Pancreas (tissue), 10 donors: ENCODE measurements around the gene LRRC4. TPM values are rescaled to one million over a fixed set of nuclear protein-coding genes. Genes with fewer than 3 reads are reported as not detected.

ENCODE experiments used
- ATAC-seq, 4 donors: fragments of 200-7000 bp; cut with Tn5 transposase; one replicate each; pipeline versions ENCODE4 v1.8.0 to v1.9.1; 2020; ENCODE audit warnings: mild to moderate bottlenecking in 4 of 4, moderate library complexity in 4 of 4
- DNase-seq, 6 donors: peaks; one replicate each; pipeline ENCODE4 v3.0.0-alpha.2; 2020
- FAIRE-seq: peaks from 2 replicates; lab custom pipeline; 2012; peaks lifted over from hg19 to GRCh38; lab: Jason Lieb, UNC
- H3K27ac ChIP-seq, 4 donors: fragments of 200-600 bp; sonication (generic); 1 replicate in 3 of 4; 2 replicates in 1 of 4; pipeline versions ENCODE4 v1.5.0 to v1.8.0; 2020
- H3K27me3 ChIP-seq, 4 donors: fragments of 200-600 bp; one replicate each; pipeline ENCODE4 v1.8.0; 2021
- H3K36me3 ChIP-seq, 3 donors: fragments of 200-600 bp; sonication (generic) in 1 of 3; one replicate each; pipeline versions ENCODE4 v1.5.0 to v1.8.0; 2020 to 2021
- H3K4me1 ChIP-seq, 3 donors: fragments of 200-600 bp; one replicate each; pipeline ENCODE4 v1.8.0; 2021
- H3K4me3 ChIP-seq, 4 donors: fragments of 200-600 bp; sonication (generic) in 2 of 4; one replicate each; pipeline versions ENCODE4 v1.5.0 to v1.8.0; 2020 to 2021
- H3K9me3 ChIP-seq, 4 donors: fragments of 200-600 bp; one replicate each; pipeline ENCODE4 v1.8.0; 2021
- WGBS, 2 donors: extraction: QIAGEN DNeasy Blood & Tissue Kit; methylation state at CpG; one replicate each; pipeline ENCODE4 v1.1.7; 2013; 5-methylcytosine and 5-hydroxymethylcytosine counted together
- intact Hi-C, 3 donors: fragments of 100-400 bp; cut with DNase I; formaldehyde crosslinking; loops; one replicate each; pipeline versions ENCODE4 v1.11.1 to v1.14.2; 2022
- polyA plus RNA-seq, 2 donors: library from polyadenylated mRNA; stranded (reverse); fragments of 200-250 nt; gene quantifications; one replicate each; pipeline ENCODE4 v1.2.3, GENCODE V29; 2013
- total RNA-seq, 6 donors: library from RNA; stranded (reverse); fragmentation: NEBNext Ultra II Directional in 4 of 6; extraction: Animal tissue kit (Norgen Biotek cat#: 25700) in 4 of 6; gene quantifications; one replicate each; pipeline versions ENCODE4 v1.2.1 to v1.2.4, GENCODE V29; 2021 to 2023
- TF ChIP-seq, protein P1 (sequence below), 4 donors: fragments of 200-600 bp; sonication (generic) in 3 of 4; IDR thresholded peaks; one replicate each; pipeline versions ENCODE4 v1.5.0 to v1.8.0; 2021; ENCODE audit warnings: antibody characterized with exemption in 4 of 4
- donor health status: healthy with polysubstance abuse.
- donor health status: DM: no; HTN: no; CAD: no; lungs with moderate emphysema.
- donor health status: DM: no; HTN: no; CAD: no.
- donor health status: control.
- donor health status: control.
- donor health status: Bipolar disorder and iron deficiency.
- donor health status: DM: yes; HTN: yes; CAD: no.
- donor health status: DM: no; HTN: no; CAD: no.
- donor health status: DM: no; HTN: no; CAD: no.
- donor health status: DM: yes; HTN: yes; CAD: no.

LRRC4 gene
- total and polyA plus RNA-seq, 8 donors: 0.42 to 2.4 (median 0.84) TPM

- Histone ChIP-seq H3K4me3 (no peak overlapping the region), H3K9me3 (no peaks in the 10 kb centered on the region), H3K27me3 (no peaks in the 10 kb centered on the region), H3K36me3 (peaks cover 0 to 7% (median 0%) of the 10 kb centered on the region in 3 donors), H3K27ac (no peak overlapping the region), H3K4me1 (peaks cover 13 to 22% (median 14%) of the 10 kb centered on the region in 3 donors)
- no peak for DNase-seq
- intact Hi-C loops: no loop called here
- WGBS, 2 donors: 97 to 98% methylated on average over 4 of the region's 4 CpGs
- TF ChIP-seq, protein P1, sequence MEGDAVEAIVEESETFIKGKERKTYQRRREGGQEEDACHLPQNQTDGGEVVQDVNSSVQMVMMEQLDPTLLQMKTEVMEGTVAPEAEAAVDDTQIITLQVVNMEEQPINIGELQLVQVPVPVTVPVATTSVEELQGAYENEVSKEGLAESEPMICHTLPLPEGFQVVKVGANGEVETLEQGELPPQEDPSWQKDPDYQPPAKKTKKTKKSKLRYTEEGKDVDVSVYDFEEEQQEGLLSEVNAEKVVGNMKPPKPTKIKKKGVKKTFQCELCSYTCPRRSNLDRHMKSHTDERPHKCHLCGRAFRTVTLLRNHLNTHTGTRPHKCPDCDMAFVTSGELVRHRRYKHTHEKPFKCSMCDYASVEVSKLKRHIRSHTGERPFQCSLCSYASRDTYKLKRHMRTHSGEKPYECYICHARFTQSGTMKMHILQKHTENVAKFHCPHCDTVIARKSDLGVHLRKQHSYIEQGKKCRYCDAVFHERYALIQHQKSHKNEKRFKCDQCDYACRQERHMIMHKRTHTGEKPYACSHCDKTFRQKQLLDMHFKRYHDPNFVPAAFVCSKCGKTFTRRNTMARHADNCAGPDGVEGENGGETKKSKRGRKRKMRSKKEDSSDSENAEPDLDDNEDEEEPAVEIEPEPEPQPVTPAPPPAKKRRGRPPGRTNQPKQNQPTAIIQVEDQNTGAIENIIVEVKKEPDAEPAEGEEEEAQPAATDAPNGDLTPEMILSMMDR (IDR thresholded peaks at IDR 0.05): no peak
- no peak for ATAC-seq
- FAIRE-seq: no peak
Observed at GRCh38 chr7:127981965-127982364, 49.3 kb downstream of the LRRC4 start.

- 72 to 84% methylated on average over 1 of the region's 1 CpG for WGBS, 2 donors
- TF ChIP-seq, protein P1 (IDR thresholded peaks at IDR 0.05): no peak
- Histone ChIP-seq H3K36me3 (peaks cover 0 to 7% (median 0%) of the 10 kb centered on the region in 3 donors), H3K4me3 (no peak overlapping the region), H3K27me3 (no peaks in the 10 kb centered on the region), H3K4me1 (peaks cover 4 to 11% (median 5%) of the 10 kb centered on the region in 3 donors), H3K9me3 (no peaks in the 10 kb centered on the region), H3K27ac (no peak overlapping the region)
- ATAC-seq (no peak), FAIRE-seq (no peak), DNase-seq (no peak)
- intact Hi-C loops: no loop called here
Observed at GRCh38 chr7:127980901-127981300, 50.3 kb downstream of the LRRC4 start.

DNA sequence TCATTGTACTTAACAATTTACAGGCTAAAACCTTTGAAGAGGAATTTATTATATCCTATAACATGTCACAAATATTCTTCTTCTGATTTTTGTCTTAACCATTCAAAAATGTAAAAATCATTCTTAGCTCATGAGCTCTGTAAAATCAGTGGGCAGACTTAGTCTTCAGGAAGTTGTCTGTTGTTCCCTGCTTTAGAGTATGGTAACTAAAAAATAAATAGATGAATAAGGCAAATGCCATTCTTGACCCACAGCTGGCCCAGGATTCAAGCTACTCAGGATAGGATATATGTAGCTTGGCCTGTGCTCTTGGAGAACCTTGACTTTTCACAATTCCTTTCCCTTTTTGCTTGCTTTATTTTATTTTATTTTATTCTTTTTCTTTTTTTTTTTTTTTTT lies 51.5 kb downstream of the LRRC4 start:
- no peaks in the 10 kb centered on the region for H3K27me3 ChIP-seq
- FAIRE-seq: no peak
- DNase-seq: no peak
- H3K4me1 ChIP-seq: peaks cover 4 to 10% (median 5%) of the 10 kb centered on the region in 3 donors
- intact Hi-C loops: no loop called here
- H3K9me3 ChIP-seq: no peaks in the 10 kb centered on the region
- H3K27ac ChIP-seq: no peak overlapping the region
- TF ChIP-seq, protein P1 (IDR thresholded peaks at IDR 0.05): no peak
- H3K4me3 ChIP-seq: no peak overlapping the region
- no peak for ATAC-seq
- H3K36me3 ChIP-seq: peaks cover 0 to 7% (median 0%) of the 10 kb centered on the region in 3 donors

- no peak for ATAC-seq
- H3K4me3 ChIP-seq: no peak overlapping the region
- no peak for DNase-seq
- no peak overlapping the region for H3K27ac ChIP-seq
- 95% methylated on average over 9 of the region's 9 CpGs for WGBS, 2 donors
- H3K36me3 ChIP-seq: peaks cover 0 to 7% (median 0%) of the 10 kb centered on the region in 3 donors
- H3K4me1 ChIP-seq: peaks cover 2 to 8% (median 3%) of the 10 kb centered on the region in 3 donors
- no peak for FAIRE-seq
- no peaks in the 10 kb centered on the region for H3K9me3 ChIP-seq
- H3K27me3 ChIP-seq: no peaks in the 10 kb centered on the region
- intact Hi-C loops: no loop called here
- TF ChIP-seq, protein P1 (IDR thresholded peaks at IDR 0.05): no peak
Observed at GRCh38 chr7:127979113-127979727, 52.0 kb downstream of the LRRC4 start.

- intact Hi-C loops: no loop called here
- Histone ChIP-seq H3K27ac (no peak overlapping the region), H3K4me1 (peaks cover 0 to under 1% (median 0%) of the 10 kb centered on the region in 3 donors), H3K9me3 (no peaks in the 10 kb centered on the region), H3K4me3 (no peak overlapping the region), H3K36me3 (peaks cover 0 to 7% (median 0%) of the 10 kb centered on the region in 3 donors), H3K27me3 (no peaks in the 10 kb centered on the region)
- TF ChIP-seq, protein P1 (IDR thresholded peaks at IDR 0.05): no peak
- no peak for FAIRE-seq
- 97% methylated on average over 4 of the region's 4 CpGs for WGBS, 2 donors
- DNase-seq: no peak
- ATAC-seq: no peak
Observed at GRCh38 chr7:127978421-127978820, 52.8 kb downstream of the LRRC4 start.
